BJ (cell line): Measurements from ENCODE around the gene BRS3. TPM values are rescaled to one million over a fixed set of nuclear protein-coding genes. Genes with fewer than 3 reads are reported as not detected.
"Not testable (repeated sequence)": the region's sequence is repeated elsewhere in the genome, so short reads cannot be mapped to it uniquely, and the experiment has no call there.

Experiments
- CTCF ChIA-PET: fragments of 350-600 bp; formaldehyde crosslinking; extraction: SDS; loops from one replicate; lab custom pipeline; 2021; ENCODE audit warnings: antibody characterized with exemption, inconsistent platforms; lab: Yijun Ruan, JAX
- POLR2A ChIA-PET: fragments of 300-600 bp; sonication (Branson Sonifier 250); formaldehyde crosslinking; extraction: SDS; loops from one replicate; lab custom pipeline; 2021; ENCODE audit warnings: antibody characterized with exemption; lab: Charles Lee
- DNase-seq: peaks from one replicate; pipeline ENCODE4 v3.0.0-alpha.2; 2011; ENCODE audit warnings: low read depth
- H3K27me3 ChIP-seq: 2 replicates; pipeline ENCODE4 v1.6.0; 2011; ENCODE audit warnings: low read length; ENCODE audit not compliant: control insufficient read depth, insufficient read depth
- H3K36me3 ChIP-seq: 2 replicates; pipeline ENCODE4 v1.5.1; 2011; ENCODE audit warnings: low read length; ENCODE audit not compliant: control insufficient read depth, insufficient read depth
- H3K4me3 ChIP-seq: 2 replicates; pipeline ENCODE4 v1.5.1; 2011; ENCODE audit warnings: low read depth, mild to moderate bottlenecking, control low read depth, low read length
- CTCF ChIP-seq: IDR thresholded peaks from 2 replicates; pipeline ENCODE4 v1.5.1; 2011; ENCODE audit warnings: low read depth, mild to moderate bottlenecking, control low read depth, inconsistent platforms, low read length, moderate library complexity; ENCODE audit not compliant: insufficient read depth
- polyA minus RNA-seq: library from RNA; depleted of rRNA, polyadenylated mRNA; stranded (reverse); fragments of >200 nt; gene quantifications from 2 replicates; pipeline ENCODE4 v1.2.3, GENCODE V29; 2011; rRNA and poly(A)+ RNA removed
- polyA plus RNA-seq: library from polyadenylated mRNA; depleted of rRNA; stranded (reverse); fragments of >200 nt; gene quantifications from 2 replicates; pipeline ENCODE4 v1.2.3, GENCODE V29; 2011; rRNA removed

The BRS3 gene
- not detected in 2 replicates for polyA plus RNA-seq
- polyA minus RNA-seq: not detected in 2 replicates

- CTCF ChIA-PET: no interaction called here
- TF ChIP-seq CTCF: no peak
- DNase-seq: no peak
- Histone ChIP-seq H3K4me3 (no peak within 1 kb of the TSS), H3K27me3 (0 out of 2 replicates have a peak, but pooled peaks cover 4% of the 10 kb centered on the region), H3K36me3 (no peaks in the 10 kb centered on the region)
- POLR2A ChIA-PET: no interaction called here
These were observed at the start of gene BRS3 for GRCh38 chrX:136487647-136488046. Gene BRS3, plus strand, starts transcription at chrX:136487947. Its CDS starts 168 bp downstream, at chrX:136488115.

GRCh38 chrX:136438192-136438591 lies 49.6 kb upstream of the BRS3 start:
- POLR2A ChIA-PET: no interaction called here
- no peak for TF ChIP-seq CTCF

GRCh38 chrX:136445674-136446073 lies 42.1 kb upstream of the BRS3 start:
- H3K27me3 ChIP-seq, POLR2A ChIA-PET, DNase-seq, CTCF ChIA-PET, H3K4me3 ChIP-seq, H3K36me3 ChIP-seq: not testable (repeated sequence)

More at GRCh38 chrX:136438192-136438591, 49.6 kb upstream of the BRS3 start:
- Histone ChIP-seq H3K36me3 (no peaks in the 10 kb centered on the region), H3K27me3 (no peaks in the 10 kb centered on the region), H3K4me3 (no peak overlapping the region)
- no peak for DNase-seq
- CTCF ChIA-PET: no interaction called here

- Histone ChIP-seq H3K36me3 (no peaks in the 10 kb centered on the region), H3K27me3 (no peaks in the 10 kb centered on the region), H3K4me3 (no peak overlapping the region)
- TF ChIP-seq CTCF: no peak
- CTCF ChIA-PET: no interaction called here
- no peak for DNase-seq
- POLR2A ChIA-PET: no interaction called here
These were observed 41.5 kb upstream of the BRS3 start for GRCh38 chrX:136446208-136446607.

GRCh38 chrX:136447308-136447707 lies 40.4 kb upstream of the BRS3 start:
- Histone ChIP-seq H3K4me3 (no peak overlapping the region), H3K27me3 (no peaks in the 10 kb centered on the region), H3K36me3 (no peaks in the 10 kb centered on the region)
- no peak for DNase-seq
- POLR2A ChIA-PET: no interaction called here
- CTCF ChIA-PET: interaction anchor here (0.7 kb wide), 1 partner anchor 8 kb away, joined by 4 read pairs; no protein-coding TSS in a partner anchor
- TF ChIP-seq CTCF: no peak

GRCh38 chrX:136447968-136448367 lies 39.8 kb upstream of the BRS3 start:
- Histone ChIP-seq H3K27me3 (no peaks in the 10 kb centered on the region), H3K36me3 (no peaks in the 10 kb centered on the region), H3K4me3 (no peak overlapping the region)
- DNase-seq: no peak
- CTCF ChIA-PET: no interaction called here
- TF ChIP-seq CTCF: no peak
- POLR2A ChIA-PET: no interaction called here
